ENCODE results near the gene PLCH1.

Gene PLCH1

DNA sequence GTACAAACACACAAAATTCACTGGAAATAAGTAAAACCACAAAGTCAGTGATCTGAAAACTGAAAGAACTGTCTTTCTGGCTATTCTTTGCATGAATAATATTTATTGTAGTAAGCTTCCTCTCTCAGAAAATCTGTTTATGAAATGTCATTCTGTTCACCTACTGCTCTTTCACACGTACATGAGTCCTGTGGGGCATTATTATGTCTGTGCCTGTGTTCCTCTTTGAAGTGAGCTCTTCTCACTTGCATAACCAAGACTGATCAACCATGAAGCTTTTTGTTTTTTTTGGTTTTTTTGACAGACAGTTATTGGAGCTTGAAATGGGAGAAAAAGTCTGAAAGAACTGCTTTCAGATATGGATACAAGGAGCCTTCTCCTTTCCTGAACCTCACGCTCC is 195.8 kb downstream of the PLCH1 start:
- no peak overlapping the region for H3K4me3 ChIP-seq (ENCODE audit: low read depth in 1 of 2, low read length in 1 of 2)
- no peak overlapping the region for H3K27ac ChIP-seq
- no peaks in the 10 kb centered on the region for H3K9me3 ChIP-seq
- TF ChIP-seq, protein P1, sequence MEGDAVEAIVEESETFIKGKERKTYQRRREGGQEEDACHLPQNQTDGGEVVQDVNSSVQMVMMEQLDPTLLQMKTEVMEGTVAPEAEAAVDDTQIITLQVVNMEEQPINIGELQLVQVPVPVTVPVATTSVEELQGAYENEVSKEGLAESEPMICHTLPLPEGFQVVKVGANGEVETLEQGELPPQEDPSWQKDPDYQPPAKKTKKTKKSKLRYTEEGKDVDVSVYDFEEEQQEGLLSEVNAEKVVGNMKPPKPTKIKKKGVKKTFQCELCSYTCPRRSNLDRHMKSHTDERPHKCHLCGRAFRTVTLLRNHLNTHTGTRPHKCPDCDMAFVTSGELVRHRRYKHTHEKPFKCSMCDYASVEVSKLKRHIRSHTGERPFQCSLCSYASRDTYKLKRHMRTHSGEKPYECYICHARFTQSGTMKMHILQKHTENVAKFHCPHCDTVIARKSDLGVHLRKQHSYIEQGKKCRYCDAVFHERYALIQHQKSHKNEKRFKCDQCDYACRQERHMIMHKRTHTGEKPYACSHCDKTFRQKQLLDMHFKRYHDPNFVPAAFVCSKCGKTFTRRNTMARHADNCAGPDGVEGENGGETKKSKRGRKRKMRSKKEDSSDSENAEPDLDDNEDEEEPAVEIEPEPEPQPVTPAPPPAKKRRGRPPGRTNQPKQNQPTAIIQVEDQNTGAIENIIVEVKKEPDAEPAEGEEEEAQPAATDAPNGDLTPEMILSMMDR (IDR thresholded peaks at IDR 0.05): no peak
- peaks cover 23% of the 10 kb centered on the region in 2 experiments for H3K4me1 ChIP-seq (ENCODE audit: control insufficient read depth in 1 of 2, insufficient read depth in 1 of 2, low read depth in 1 of 2, low read length in 1 of 2)
- no peaks in the 10 kb centered on the region for H3K36me3 ChIP-seq
- no peaks in the 10 kb centered on the region for H3K27me3 ChIP-seq

DNA sequence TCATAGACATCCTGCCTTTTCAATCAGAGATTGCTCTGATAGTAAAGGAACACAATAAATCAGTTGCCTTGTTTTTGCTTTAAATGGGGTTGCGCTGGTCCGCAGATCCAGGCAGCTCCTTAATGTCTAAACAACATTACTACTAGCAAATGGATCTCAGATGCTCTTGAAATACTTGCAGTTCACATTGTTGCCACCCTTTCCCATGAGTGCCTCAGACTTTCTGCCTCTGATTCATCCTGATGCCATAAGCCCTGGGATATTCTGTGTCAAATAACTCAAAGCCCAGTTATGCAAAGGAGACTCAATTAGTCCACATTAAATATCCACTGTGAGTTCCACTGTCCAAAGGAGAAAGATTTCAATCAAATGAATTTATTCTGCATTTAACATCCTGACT is 196.7 kb downstream of the PLCH1 start:
- H3K4me3 ChIP-seq (ENCODE audit: low read depth in 1 of 2, low read length in 1 of 2): no peak overlapping the region
- no peaks in the 10 kb centered on the region for H3K9me3 ChIP-seq
- H3K27ac ChIP-seq: no peak overlapping the region
- H3K4me1 ChIP-seq (ENCODE audit: control insufficient read depth in 1 of 2, insufficient read depth in 1 of 2, low read depth in 1 of 2, low read length in 1 of 2): peaks cover 14% of the 10 kb centered on the region in 2 experiments
- no peaks in the 10 kb centered on the region for H3K27me3 ChIP-seq
- TF ChIP-seq, protein P1 (IDR thresholded peaks at IDR 0.05): no peak
- H3K36me3 ChIP-seq: no peaks in the 10 kb centered on the region

DNA sequence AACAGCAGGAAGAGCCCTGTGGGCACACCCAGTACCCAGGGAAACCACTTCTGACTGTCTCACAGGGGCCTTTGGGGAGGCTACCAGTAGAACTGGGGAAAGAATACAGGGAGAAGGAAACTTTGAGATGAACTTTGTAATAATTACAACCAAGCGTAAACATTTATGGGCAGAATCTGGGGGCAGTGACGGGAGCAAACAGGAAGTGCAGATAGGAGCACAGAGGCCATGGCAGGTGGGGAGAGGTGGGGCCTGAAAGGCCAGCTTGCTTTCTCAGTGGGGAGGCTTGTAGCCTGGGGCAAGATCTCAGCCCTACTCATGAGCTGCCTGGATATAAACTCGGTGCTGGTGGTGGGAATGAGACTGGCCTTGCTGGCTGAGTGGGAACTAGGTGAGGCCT is 209.8 kb downstream of the PLCH1 start:
- no peaks in the 10 kb centered on the region for H3K9me3 ChIP-seq
- H3K27ac ChIP-seq: no peak overlapping the region
- H3K4me1 ChIP-seq (ENCODE audit: control insufficient read depth in 1 of 2, insufficient read depth in 1 of 2, low read depth in 1 of 2, low read length in 1 of 2): no peaks in the 10 kb centered on the region
- H3K36me3 ChIP-seq: no peaks in the 10 kb centered on the region
- H3K4me3 ChIP-seq (ENCODE audit: low read depth in 1 of 2, low read length in 1 of 2): no peak overlapping the region
- H3K27me3 ChIP-seq: no peaks in the 10 kb centered on the region
- TF ChIP-seq, protein P1 (IDR thresholded peaks at IDR 0.05): no peak

DNA sequence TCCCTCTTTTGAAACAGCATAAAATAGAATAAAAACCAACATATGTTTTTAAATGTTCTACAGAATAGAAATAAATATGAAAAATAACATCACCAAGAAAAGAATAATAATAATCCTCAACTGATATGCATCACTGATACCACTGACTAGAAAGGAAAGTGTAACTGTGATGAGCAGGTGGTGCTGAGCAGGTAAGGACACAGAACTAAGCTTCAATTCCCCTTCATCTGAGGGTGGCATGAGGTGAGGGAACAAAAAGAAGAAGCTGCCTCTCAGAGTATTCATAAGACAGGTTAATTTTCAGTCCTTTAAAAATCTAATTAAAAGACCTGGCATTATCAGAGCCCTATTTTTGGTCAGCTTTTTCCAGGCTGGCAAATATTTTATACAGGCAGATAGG is 216.3 kb downstream of the PLCH1 start:
- H3K36me3 ChIP-seq: no peaks in the 10 kb centered on the region
- no peaks in the 10 kb centered on the region for H3K27me3 ChIP-seq
- H3K9me3 ChIP-seq: no peaks in the 10 kb centered on the region
- H3K27ac ChIP-seq: no peak overlapping the region
- TF ChIP-seq, protein P1 (IDR thresholded peaks at IDR 0.05): no peak
- H3K4me1 ChIP-seq (ENCODE audit: control insufficient read depth in 1 of 2, insufficient read depth in 1 of 2, low read depth in 1 of 2, low read length in 1 of 2): no peaks in the 10 kb centered on the region
- no peak overlapping the region for H3K4me3 ChIP-seq (ENCODE audit: low read depth in 1 of 2, low read length in 1 of 2)

DNA sequence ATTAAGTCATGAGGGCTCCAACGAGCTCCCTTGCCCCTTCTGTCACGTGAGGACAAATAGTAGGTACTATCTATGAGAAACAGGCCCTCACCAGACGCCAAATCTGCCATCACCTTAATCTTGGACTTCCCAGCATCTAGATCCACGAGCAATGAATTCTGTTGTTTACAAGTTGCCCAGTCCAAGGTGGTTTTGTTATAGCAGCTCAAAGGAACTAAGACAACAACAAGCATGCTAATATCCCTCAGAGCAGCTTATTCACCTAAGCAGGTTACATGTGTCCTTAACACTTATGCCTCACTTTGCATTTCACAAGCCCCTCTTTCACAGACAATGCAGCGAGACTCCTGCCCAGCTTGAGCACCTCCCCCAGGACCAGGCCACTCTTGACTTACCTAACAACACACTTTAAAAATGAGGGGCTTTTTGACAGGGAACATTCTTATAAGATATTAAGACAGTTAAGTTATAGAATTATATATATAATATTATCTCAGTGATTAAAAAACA is 219.5 kb downstream of the PLCH1 start:
- no peaks in the 10 kb centered on the region for H3K4me1 ChIP-seq (ENCODE audit: control insufficient read depth in 1 of 2, insufficient read depth in 1 of 2, low read depth in 1 of 2, low read length in 1 of 2)
- no peaks in the 10 kb centered on the region for H3K9me3 ChIP-seq
- no peaks in the 10 kb centered on the region for H3K36me3 ChIP-seq
- no peak overlapping the region for H3K4me3 ChIP-seq (ENCODE audit: low read depth in 1 of 2, low read length in 1 of 2)
- H3K27ac ChIP-seq: no peak overlapping the region
- no peaks in the 10 kb centered on the region for H3K27me3 ChIP-seq
- TF ChIP-seq, protein P1 (IDR thresholded peaks at IDR 0.05): no peak

DNA sequence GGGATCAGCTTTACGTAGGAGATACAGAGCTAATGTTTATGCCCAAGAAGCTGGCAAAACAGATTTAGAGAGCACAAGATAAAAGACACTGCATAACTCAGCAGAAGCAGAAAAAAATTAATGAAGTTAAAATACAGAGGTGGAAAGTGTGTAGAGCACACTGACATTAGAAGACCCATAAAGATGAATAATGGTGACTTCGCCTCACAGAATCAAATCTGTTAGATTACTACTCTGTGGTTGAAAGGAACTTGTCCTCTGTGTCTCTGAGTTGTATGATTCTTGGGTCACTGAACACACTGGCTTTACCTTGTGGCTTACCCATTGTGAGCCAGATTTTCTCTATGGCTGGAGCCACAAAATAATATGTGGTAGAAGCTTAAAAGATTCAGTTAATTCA is 224.4 kb downstream of the PLCH1 start:
- Histone ChIP-seq H3K9me3 (no peaks in the 10 kb centered on the region), H3K4me1 (ENCODE audit: control insufficient read depth in 1 of 2, insufficient read depth in 1 of 2, low read depth in 1 of 2, low read length in 1 of 2) (no peaks in the 10 kb centered on the region), H3K27ac (no peak overlapping the region), H3K27me3 (no peaks in the 10 kb centered on the region), H3K4me3 (ENCODE audit: low read depth in 1 of 2, low read length in 1 of 2) (no peak overlapping the region), H3K36me3 (no peaks in the 10 kb centered on the region)
- TF ChIP-seq, protein P1 (IDR thresholded peaks at IDR 0.05): no peak

Measured in neutrophil (primary cell).